HG03520 (cell line): ENCODE data around the gene HIGD1A.

Experiments used
- ATAC-seq: cut with Tn5 transposase; IDR thresholded peaks from one replicate; pipeline ENCODE4 v1.9.1; 2021; ENCODE audit warnings: mild to moderate bottlenecking, moderate library complexity; ENCODE audit not compliant: unreplicated experiment

Gene HIGD1A

DNA sequence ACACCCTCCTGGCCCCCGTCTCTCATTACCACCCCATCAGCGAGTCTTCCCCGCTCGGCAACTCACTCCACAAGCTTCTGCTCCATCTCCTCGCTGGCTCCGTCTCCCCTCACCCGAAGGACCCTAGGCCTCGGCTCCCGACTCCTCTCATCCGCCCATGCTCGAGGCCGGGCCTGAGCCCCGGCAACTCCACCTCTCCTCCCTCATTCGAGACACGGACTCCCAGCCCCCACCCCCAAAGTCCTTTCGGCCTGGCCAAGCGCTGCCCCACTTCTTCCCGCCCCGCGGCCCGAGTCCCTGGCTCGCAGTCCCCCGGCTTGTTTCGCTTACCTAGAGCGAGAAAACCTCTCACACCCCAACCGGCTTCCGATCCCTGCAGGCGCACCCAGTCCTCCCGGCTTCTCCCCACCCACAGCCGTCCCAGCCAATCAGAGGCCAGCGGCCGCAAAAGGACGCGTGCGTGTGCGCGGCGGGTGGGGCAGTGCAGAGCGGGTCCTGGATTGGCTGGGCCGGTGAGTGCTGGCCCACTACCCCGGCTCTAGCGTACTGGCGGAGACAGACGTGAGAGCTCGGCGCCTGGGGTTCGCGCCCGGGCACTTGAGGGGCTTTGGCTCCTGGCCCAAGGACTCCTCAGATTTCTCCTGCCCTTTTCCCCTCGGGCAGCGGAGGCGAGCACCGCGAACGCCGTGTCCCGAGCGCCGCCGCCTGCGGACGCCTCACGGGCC is at the start of gene HIGD1A:
Gene HIGD1A, minus strand, starts transcription at position 385 of the 725 bp plus-strand sequence. CDS start 10,237 bp downstream, outside the sequence.
- ATAC-seq: peak; percentile 98

DNA sequence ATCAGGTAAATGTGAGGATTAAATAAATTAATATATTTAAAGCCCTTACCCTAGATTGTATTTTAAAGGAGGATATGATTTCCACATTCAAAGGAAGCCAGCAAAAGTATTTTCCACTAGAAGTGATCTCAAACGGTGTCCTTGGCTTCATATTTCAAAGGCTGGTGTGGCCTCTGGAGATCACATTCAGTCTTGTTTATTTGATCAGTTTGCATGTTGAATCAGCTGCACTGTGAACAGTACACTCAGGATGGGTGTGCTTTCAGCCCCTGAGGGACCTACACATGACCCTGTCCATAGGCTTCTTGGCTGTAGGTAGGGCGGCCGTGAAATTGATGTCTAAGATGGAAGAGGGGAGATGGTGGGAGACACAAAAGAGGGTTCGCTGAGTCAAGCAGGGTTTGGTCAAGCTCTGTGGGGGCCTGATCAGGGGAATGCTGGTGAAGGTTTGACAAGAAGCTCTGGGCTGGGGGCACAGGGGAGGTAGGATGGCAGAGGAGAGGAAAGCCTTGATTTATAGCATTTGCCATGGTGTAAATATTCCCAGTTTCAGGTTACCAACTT is 49.5 kb upstream of the HIGD1A start:
- ATAC-seq: no peak

- ATAC-seq: no peak
Observed at GRCh38 chr3:42853056-42853455, 48.8 kb upstream of the HIGD1A start.

DNA sequence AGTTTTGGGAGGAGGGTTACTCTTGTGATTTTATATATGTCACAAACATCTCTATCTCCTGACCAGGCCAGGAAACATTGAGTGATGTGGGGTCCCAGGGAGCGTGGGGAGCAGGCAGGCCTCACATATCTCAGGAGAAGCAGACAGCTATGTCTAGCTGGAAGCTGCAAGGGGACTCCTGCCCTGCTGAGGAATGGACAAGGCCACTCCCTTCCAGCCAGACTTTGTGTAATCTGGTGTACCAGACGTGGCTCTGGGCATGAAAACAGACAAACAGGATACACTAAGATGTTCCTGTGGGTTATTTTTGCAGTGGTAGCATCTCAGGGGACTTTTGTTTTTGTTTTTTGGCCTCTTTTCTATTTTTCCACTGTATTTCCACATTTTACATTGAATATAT is 48.2 kb upstream of the HIGD1A start:
- ATAC-seq: no peak

DNA sequence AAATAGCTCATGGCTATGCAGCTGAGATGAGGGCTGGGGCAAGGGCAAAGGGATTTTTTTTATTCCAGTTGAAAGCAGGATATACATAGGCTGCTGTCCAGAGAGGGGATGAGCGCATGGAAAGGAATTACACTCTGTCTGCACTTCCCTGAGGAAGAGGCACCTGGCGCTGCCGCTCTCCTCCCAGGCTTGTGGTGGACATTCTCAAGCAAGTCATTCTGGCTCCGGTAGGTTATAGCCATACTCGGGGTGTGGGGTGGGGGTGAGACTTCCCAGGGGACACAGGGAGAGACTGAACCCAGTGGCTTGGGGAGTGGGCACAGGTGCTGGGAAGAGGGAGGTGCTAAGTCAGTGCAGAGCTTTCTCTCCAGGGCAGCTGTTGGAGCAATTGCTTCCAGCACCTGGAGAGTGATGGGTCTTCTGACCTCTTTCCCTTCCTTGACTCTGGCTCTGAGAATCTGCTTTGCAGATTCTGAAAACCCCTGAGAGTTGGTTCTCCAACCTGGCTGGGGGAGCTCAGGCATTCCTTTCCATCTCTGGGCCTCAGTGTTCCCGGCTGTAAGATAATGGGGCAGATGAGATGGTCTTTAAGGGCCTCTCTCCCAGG is 47.0 kb upstream of the HIGD1A start:
- ATAC-seq: no peak

- ATAC-seq: no peak
Observed at GRCh38 chr3:42850263-42850662, 46.0 kb upstream of the HIGD1A start.

DNA sequence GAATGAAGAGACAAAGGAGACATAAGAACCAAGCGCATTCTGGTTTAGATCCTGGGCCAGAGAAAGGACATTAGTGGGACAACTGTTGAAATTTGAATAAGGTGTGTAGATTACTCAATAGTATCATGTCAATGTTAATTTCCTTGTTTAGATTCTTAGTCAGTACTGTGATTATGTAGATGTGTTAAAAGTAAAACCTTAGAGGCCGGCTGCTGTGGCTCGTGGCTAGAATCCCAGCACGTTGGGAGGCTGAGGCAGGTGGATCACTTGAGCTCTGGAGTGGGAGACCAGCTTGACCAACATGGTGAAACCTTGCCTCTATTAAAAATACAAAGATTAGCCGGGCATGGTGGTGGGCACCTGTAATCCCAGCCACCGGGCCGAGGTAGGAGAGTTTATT is 44.7 kb upstream of the HIGD1A start:
- ATAC-seq: no peak

DNA sequence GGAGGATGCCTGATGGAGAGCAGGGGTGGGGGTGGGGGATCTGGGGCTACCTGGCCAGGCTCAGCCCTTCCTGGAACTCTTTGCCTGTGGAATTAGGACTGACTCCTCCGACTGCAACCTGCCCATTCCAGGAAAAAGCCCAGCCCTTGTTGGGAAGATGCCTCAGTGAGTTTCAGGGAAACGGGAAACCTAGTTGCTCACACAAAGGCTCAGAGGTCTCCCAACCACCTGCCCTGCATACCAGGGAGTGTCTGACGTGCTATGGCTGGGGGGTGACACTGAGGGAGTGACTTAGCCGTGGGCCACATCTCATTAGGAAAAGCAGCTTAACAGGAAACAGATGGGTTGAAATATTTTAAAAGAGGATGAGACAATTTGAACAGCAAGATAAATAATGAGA is 43.4 kb upstream of the HIGD1A start:
- ATAC-seq: no peak

DNA sequence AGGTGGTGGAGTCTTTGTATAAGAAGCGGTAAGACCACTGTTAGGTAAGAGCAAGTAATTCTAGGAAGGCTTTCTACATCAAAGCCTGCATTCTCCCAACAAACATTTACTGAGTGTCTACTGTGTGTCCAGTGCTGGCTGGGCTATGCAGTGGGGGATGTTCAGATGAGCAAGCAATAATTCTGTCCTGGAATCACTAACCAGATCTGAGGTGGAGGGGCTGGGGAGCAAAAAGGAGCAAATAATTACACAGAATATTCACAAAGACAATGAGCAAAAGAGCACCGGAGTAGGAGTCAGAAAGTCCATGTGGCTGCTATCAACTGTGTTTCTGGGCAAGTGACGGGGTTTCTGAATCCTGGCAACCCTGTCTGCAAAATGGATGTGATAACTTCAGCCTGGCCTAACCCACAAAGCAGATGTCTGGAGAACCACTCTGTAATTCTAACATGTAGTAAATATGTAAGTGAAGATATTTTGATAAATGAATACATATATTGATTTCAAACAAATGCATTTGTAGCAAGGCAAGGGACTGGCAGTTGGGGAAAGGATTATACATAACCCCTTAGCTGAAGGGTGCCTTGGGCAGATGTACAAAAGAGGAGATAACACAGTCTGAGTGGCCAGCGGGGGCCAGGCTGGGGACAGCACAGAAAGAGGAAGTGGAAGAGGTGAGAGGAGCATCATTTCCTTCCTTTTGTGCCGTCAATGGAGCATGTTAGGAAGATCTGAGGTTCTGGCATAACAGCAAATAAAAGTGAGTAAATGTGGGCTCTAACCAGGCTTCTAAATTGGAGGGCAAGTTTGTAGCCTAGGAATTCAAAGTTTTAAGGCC is 42.6 kb upstream of the HIGD1A start:
- ATAC-seq: peak; percentile 51

- no peak for ATAC-seq
Observed at GRCh38 chr3:42844815-42845214, 40.5 kb upstream of the HIGD1A start.

DNA sequence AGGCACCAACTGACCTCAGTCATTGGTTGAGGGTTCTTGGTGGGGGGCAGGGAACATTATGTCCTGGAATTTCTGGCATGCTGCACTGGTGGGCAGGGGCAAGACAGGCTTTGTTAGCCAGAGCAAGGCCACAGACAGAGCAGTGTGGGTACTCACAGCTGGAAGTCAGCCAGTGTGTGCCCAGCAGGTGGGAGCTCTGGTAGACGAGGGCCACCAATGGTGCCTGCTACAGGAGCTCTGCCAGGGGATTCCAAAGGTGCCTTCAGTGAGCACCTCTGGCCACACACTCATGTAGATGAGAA is 40.1 kb upstream of the HIGD1A start:
- ATAC-seq: no peak

DNA sequence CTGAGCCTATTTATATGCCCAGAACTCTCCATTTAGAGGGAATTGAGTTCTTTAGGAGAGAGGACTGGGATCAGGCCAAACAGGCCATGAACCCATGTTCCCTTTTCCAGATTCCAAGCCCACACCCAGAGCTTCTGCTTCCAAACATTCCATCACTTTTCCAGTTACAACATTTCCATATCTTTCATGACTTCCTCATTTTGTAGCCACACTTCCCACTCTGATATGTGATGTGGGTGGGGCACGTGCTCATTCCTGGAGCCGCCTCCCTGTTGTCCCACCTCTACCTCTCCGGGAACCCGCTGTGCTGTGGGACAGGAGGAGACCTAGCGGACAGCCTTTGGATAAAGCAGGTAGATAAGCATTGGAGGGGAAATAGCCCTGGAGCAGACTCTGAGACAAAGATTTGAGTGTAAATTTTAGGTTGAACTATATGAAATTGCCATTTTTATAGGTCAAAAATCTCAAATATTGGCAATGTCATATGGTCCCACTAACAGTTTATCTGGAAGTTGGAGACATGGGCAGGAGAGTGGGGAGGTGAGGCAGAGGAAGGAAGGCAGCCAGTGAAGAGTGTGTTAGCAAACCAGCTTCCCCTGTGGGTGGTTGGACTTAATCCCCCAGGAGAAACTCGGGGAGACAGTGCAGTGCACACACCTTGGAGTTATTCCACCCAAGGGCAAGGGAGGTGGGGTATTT is 39.6 kb upstream of the HIGD1A start:
- no peak for ATAC-seq

- no peak for ATAC-seq
Observed at GRCh38 chr3:42841332-42841731, 37.0 kb upstream of the HIGD1A start.

DNA sequence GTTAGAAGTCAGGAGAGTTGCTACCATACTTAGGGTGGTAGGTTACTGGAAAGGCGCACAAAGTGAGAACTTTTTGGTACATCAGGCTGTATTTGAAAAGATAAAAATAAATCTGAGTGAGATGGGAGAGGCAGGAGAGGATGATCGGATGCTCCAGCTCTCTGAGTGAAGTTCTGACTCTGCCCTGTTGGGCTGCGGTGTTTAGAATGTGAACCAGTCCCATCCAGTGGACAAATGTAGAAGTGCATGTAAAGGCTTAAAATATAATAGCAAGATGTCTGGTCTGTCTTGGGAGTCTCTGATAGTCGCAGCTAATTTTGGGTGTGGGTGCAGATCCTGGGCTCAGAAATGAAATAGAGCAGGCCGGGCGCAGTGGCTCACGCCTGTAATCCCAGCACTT is 35.3 kb upstream of the HIGD1A start:
- peak; percentile 97 for ATAC-seq

DNA sequence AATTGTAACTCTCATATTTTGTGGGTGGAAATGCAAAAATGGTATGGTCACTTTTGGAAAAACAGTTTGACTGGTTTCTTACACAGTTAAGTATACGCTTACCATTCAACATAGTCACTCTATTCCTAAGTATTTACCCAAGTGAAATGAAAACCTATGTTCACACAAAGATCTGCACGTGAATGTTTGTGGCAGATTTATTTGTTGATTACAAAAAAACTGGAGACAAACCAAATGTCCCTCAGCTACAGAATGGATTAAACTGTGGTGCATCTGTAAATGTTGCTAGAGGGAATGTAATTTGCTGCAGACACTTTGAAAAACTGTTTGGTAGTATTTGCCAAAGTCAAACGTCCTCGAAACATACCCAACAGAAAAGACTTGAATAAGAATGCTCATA is 34.3 kb upstream of the HIGD1A start:
- no peak for ATAC-seq

DNA sequence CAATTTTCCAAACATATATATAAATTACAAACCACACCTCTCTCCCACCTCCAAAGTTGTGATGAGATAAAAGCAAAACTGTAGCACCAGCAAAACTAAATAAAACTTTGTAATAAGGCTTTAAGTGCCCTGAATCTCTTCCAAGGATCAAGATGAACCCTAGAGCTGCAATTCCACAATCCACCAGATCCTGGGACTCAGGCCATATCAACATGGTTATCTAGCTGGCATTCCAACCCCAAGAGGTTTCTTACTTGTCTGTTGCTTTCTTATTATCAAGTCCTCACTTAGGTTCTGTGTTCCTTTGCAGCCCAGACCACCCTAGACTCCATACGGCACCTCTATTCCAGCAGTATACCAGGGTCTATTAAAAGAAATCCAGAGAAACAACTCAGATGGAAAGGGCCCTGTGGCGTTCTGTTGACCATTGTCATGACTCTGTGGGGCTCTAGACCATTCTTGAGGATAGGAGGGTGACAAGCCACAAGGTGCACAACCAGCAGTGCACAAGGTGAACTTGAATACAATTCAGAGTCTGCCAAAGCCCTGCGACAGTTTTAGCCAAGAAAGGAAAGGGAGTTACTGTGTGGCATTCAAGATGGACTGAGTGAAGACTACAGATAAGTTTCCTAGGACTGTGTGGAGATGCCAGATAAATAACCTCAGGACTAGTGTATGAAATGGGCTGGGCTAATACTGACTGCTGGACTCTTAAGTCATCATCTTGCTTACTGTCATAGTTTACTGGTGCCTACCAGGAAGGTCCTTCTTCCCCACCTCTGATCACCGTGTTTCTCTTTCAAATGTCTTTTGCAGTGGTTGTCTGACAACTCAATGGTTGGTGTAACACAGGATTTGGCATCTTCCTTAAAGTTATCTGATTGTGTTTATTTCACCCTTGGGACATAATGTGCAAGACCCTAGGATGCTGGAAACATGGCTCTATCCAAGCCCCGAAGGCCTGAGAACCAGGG is 32.1 kb upstream of the HIGD1A start:
- no peak for ATAC-seq

DNA sequence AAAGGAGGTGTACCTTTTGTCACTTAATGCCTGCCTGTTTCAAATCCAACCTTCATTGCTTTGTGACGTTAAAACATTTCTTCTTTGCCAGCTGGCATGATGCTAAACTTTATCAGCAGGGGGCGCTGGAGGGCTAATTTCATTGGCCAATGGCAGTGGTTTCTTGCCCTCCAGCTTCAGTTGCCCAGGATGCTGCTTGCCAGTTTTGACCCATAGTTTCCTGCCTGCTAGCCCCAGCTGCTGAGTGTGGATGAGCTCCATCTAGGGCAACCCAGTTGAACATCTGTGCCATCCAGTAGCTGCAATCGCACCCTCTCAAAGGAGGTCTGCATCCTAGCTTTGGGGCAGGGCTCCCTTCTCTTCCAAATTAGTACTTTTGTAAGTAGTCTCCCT is 27.0 kb upstream of the HIGD1A start:
- ATAC-seq: no peak

DNA sequence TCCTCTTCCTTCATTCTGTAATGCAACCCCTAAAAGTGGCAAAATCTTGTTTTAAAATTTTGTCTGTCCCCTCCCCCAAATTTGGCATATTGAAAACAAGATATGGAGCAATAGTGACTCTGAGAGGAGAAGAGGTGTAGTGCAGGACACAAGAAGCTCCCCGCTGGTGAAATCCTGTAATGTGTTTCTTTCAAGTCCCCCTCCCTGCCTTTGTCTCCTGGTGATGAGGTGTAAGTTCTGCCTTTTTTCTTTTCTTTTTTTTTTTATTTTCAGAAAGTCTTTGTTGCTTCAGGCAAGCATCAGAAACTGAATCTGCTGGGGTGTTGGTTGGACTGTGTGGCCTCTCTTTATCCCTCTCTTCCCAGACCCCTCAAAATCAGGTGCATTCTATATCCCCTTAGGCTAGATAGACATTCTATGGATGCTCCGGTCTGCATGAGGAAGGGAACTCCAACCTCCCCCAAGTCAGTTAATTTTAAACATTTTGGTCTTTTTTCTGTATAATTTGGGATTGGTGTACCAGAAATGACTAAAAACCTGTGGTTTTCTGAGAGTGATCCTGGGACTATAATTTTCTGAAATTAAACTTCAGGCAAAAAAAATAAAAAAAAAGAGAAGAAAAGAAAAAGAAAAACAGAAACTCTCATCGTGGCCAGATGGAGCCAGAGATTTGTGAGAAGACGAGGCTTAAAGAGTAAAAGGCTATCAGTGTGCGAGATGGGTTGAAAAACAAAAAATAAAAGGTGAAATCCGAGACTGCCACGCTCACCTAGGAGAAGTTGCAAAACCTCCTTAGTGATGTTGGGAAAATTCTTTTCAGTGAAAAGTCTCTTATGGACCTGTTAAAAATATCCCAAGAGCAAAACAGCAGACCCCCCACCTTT is 26.4 kb upstream of the HIGD1A start:
- no peak for ATAC-seq
